ENCODE data around the gene RNF186.

- no peak for TF ChIP-seq POLR2A (IDR thresholded peaks at IDR 0.05)
- TF ChIP-seq, protein P1, sequence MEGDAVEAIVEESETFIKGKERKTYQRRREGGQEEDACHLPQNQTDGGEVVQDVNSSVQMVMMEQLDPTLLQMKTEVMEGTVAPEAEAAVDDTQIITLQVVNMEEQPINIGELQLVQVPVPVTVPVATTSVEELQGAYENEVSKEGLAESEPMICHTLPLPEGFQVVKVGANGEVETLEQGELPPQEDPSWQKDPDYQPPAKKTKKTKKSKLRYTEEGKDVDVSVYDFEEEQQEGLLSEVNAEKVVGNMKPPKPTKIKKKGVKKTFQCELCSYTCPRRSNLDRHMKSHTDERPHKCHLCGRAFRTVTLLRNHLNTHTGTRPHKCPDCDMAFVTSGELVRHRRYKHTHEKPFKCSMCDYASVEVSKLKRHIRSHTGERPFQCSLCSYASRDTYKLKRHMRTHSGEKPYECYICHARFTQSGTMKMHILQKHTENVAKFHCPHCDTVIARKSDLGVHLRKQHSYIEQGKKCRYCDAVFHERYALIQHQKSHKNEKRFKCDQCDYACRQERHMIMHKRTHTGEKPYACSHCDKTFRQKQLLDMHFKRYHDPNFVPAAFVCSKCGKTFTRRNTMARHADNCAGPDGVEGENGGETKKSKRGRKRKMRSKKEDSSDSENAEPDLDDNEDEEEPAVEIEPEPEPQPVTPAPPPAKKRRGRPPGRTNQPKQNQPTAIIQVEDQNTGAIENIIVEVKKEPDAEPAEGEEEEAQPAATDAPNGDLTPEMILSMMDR (IDR thresholded peaks at IDR 0.05): no peak
These were observed 5.9 kb downstream of the RNF186 start for GRCh38 chr1:19809044-19809750.

All from vagina (tissue), 2 donors.